Panc1 (cell line): ENCODE measurements around the gene NOS3. TPM values are rescaled to one million over a fixed set of nuclear protein-coding genes. Genes with fewer than 3 reads are reported as not detected.

Experiments
- ATAC-seq: fragments of 200-7000 bp; cut with Tn5 transposase; 2 replicates; pipeline ENCODE4 v1.9.1; 2020; ENCODE audit warnings: mild to moderate bottlenecking, moderate library complexity
- BruUV-seq: library from RNA; stranded (reverse); fragments of 400-500 nt; replicated peaks from 2 replicates; lab custom pipeline; 2021; lab: Mats Ljungman, UMichigan
- CTCF ChIA-PET: fragments of 300-600 bp; sonication (Branson Sonifier 250); formaldehyde crosslinking; loops from one replicate; lab custom pipeline; 2022; ENCODE audit warnings: antibody characterized with exemption; lab: Charles Lee
- POLR2A ChIA-PET: fragments of 300-600 bp; sonication (Branson Sonifier 250); formaldehyde crosslinking; loops from one replicate; lab custom pipeline; 2022; ENCODE audit warnings: antibody characterized with exemption; lab: Charles Lee
- DNase-seq: peaks from one replicate; pipeline ENCODE4 v3.0.0-alpha.2; 2010; ENCODE audit warnings: low read depth, low spot score
- H3K27ac ChIP-seq: 2 replicates; pipeline ENCODE4 v1.5.1; 2011; ENCODE audit warnings: mild to moderate bottlenecking, low read length, inconsistent platforms
- H3K27me3 ChIP-seq: fragments of 200-500 bp; sonication (Bioruptor generic); 2 replicates; pipeline ENCODE4 v1.6.0; 2014; ENCODE audit warnings: low read length, inconsistent platforms; ENCODE audit not compliant: control insufficient read depth, insufficient read depth
- H3K36me3 ChIP-seq: fragments of 200-500 bp; sonication (Bioruptor generic); 2 replicates; pipeline ENCODE4 v1.5.1; 2014; ENCODE audit warnings: inconsistent platforms, mild to moderate bottlenecking, low read length, moderate library complexity; ENCODE audit not compliant: control insufficient read depth, insufficient read depth
- H3K4me1 ChIP-seq: 2 replicates; pipeline ENCODE4 v1.5.1; 2011; ENCODE audit warnings: inconsistent platforms, mild to moderate bottlenecking, low read length, moderate library complexity; ENCODE audit not compliant: control insufficient read depth, insufficient read depth
- H3K4me3 ChIP-seq, 2 experiments: 2 replicates each; pipeline ENCODE4 v1.5.1; 2011 to 2012; ENCODE audit warnings: low read depth in 2 of 2, low read length in 2 of 2, mild to moderate bottlenecking in 2 of 2, inconsistent platforms in 1 of 2, moderate library complexity in 1 of 2
- H3K9me3 ChIP-seq: fragments of 200-500 bp; sonication (Bioruptor generic); 2 replicates; pipeline ENCODE4 v1.5.1; 2014; ENCODE audit warnings: low read depth, mild to moderate bottlenecking, inconsistent platforms, low read length, moderate library complexity; ENCODE audit not compliant: control insufficient read depth, insufficient read depth
- CTCF ChIP-seq: fragments of 450-650 bp; IDR thresholded peaks from 2 replicates; pipeline ENCODE4 v1.5.1; 2017; ENCODE audit warnings: mild to moderate bottlenecking
- POLR2AphosphoS5 ChIP-seq: IDR thresholded peaks from 2 replicates; pipeline ENCODE4 v1.6.1; 2012; ENCODE audit warnings: mild to moderate bottlenecking, low read depth, low read length, moderate library complexity
- REST ChIP-seq, 2 experiments: IDR thresholded peaks; 2 replicates each; pipeline ENCODE4 v1.6.1; 2011 to 2012; ENCODE audit warnings: low read depth in 2 of 2, control low read depth in 1 of 2, low read length in 1 of 2, mild to moderate bottlenecking in 1 of 2, moderate library complexity in 1 of 2; ENCODE audit not compliant: insufficient read depth in 1 of 2
- SIN3A ChIP-seq: IDR thresholded peaks from 2 replicates; pipeline ENCODE4 v1.6.1; 2012; ENCODE audit warnings: low read depth, mild to moderate bottlenecking, low read length, moderate library complexity, borderline replicate concordance; ENCODE audit not compliant: insufficient read depth
- TCF7L2 ChIP-seq: IDR thresholded peaks from 2 replicates; pipeline ENCODE4 v1.6.1; 2011; ENCODE audit warnings: mild to moderate bottlenecking, low read depth, low read length, inconsistent platforms
- in situ Hi-C: cut with HindIII; loops from 2 replicates; pipeline ENCODE4 v1.10.0; 2016; ENCODE audit warnings: low sequenced_read_pairs, low pct_unique_long_range_greater_than_20kb
- intact Hi-C: fragments of 100-400 bp; cut with micrococcal nuclease; formaldehyde crosslinking; loops from one replicate; pipeline ENCODE4 v1.10.0; 2022; ENCODE audit not compliant: unreplicated experiment
- total RNA-seq: library from RNA; stranded (reverse); gene quantifications from one replicate; pipeline ENCODE4 v1.2.1, GENCODE V29; 2021; ENCODE audit not compliant: unreplicated experiment

NOS3 gene
- total RNA-seq, 1 experiment from 2014 or later = 3.1 TPM

GRCh38 chr7:151033864-151034249 is 43.0 kb downstream of the NOS3 start:
- no peak for DNase-seq
- Histone ChIP-seq H3K27me3 (no peaks in the 10 kb centered on the region), H3K27ac (no peak overlapping the region), H3K4me3 (no peak overlapping the region), H3K9me3 (no peaks in the 10 kb centered on the region), H3K4me1 (peaks cover 4% of the 10 kb centered on the region), H3K36me3 (no peaks in the 10 kb centered on the region)
- in situ Hi-C loops = no loop called here
- BruUV-seq = no TSS peak
- no peak for TF ChIP-seq SIN3A
- no peak for TF ChIP-seq POLR2AphosphoS5
- no peak for TF ChIP-seq REST (IDR thresholded peaks at IDR 0.05; ENCODE audit: insufficient read depth in 1 of 2, low read depth in 2 of 2, low read length in 1 of 2)
- TF ChIP-seq TCF7L2 = no peak
- no peak for TF ChIP-seq CTCF
- intact Hi-C loops = no loop called here
- POLR2A ChIA-PET = no interaction called here
- CTCF ChIA-PET = interaction anchor here (0.7 kb wide), 1 partner anchor 71 kb away, joined by 3 read pairs; no protein-coding TSS in a partner anchor
- no peak for ATAC-seq

- H3K27me3 ChIP-seq = no peaks in the 10 kb centered on the region
- TF ChIP-seq POLR2AphosphoS5 (no peak), CTCF (no peak), TCF7L2 (no peak)
- ATAC-seq (no peak), DNase-seq (no peak)
- CTCF ChIA-PET = no interaction called here
- H3K9me3 ChIP-seq = no peaks in the 10 kb centered on the region
- no TSS peak for BruUV-seq
- intact Hi-C loops = no loop called here
- POLR2A ChIA-PET = no interaction called here
- in situ Hi-C loops = no loop called here
- H3K27ac ChIP-seq = no peak overlapping the region
- H3K4me1 ChIP-seq = peaks cover 11% of the 10 kb centered on the region
- no peak overlapping the region for H3K4me3 ChIP-seq
- no peaks in the 10 kb centered on the region for H3K36me3 ChIP-seq
These were observed 43.7 kb downstream of the NOS3 start for GRCh38 chr7:151034312-151035025.
